SHP77 (cell line): ENCODE measurements around the gene ANO1.
"Not testable (repeated sequence)": the region's sequence is repeated elsewhere in the genome, so short reads cannot be mapped to it uniquely, and the experiment has no call there.

Experiments
- DNase-seq, 2 experiments: peaks; one replicate each; lab custom pipeline; 2025; lab: John Stamatoyannopoulos, UW

The ANO1 gene

GRCh38 chr11:70078095-70078780 is at the start of gene ANO1:
TSS of gene ANO1 (plus strand) at chr11:70078317. CDS start at chr11:70078607, 290 bp downstream.
- no peak for DNase-seq

- DNase-seq: no peak
These were observed 48.8 kb upstream of the ANO1 start for GRCh38 chr11:70029115-70029860.

GRCh38 chr11:70029861-70030380 is 48.2 kb upstream of the ANO1 start:
- DNase-seq: no peak

GRCh38 chr11:70030412-70030811 is 47.7 kb upstream of the ANO1 start:
- no peak for DNase-seq

- DNase-seq: no peak
These were observed 46.3 kb upstream of the ANO1 start for GRCh38 chr11:70031631-70032469.

GRCh38 chr11:70032470-70032795 is 45.7 kb upstream of the ANO1 start:
- no peak for DNase-seq

- no peak for DNase-seq
These were observed 45.0 kb upstream of the ANO1 start for GRCh38 chr11:70032943-70033710.

- no peak for DNase-seq
These were observed 44.4 kb upstream of the ANO1 start for GRCh38 chr11:70033711-70034070.

- no peak for DNase-seq
These were observed 43.3 kb upstream of the ANO1 start for GRCh38 chr11:70034740-70035365.

- not testable (repeated sequence) for DNase-seq
These were observed 42.5 kb upstream of the ANO1 start for GRCh38 chr11:70035665-70036064.

GRCh38 chr11:70036971-70037882 is 40.9 kb upstream of the ANO1 start:
- no peak for DNase-seq

- DNase-seq: no peak
These were observed 39.9 kb upstream of the ANO1 start for GRCh38 chr11:70038034-70038834.

GRCh38 chr11:70040452-70040851 is 37.7 kb upstream of the ANO1 start:
- no peak for DNase-seq

GRCh38 chr11:70040869-70041501 is 37.1 kb upstream of the ANO1 start:
- no peak for DNase-seq

- no peak for DNase-seq
These were observed 34.6 kb upstream of the ANO1 start for GRCh38 chr11:70043482-70043881.

GRCh38 chr11:70046089-70046488 is 32.0 kb upstream of the ANO1 start:
- DNase-seq: no peak

GRCh38 chr11:70048279-70049024 is 29.7 kb upstream of the ANO1 start:
- no peak for DNase-seq

GRCh38 chr11:70049045-70049444 is 29.1 kb upstream of the ANO1 start:
- no peak for DNase-seq
